Activated B cell treated with CpG ODN at 0.5 μM for 24 hours (primary cell): Measurements from ENCODE around the gene TALDO1. TPM values are rescaled to one million over a fixed set of nuclear protein-coding genes. Genes with fewer than 3 reads are reported as not detected.

ENCODE experiments used
- ATAC-seq: fragments of 200-7000 bp; cut with Tn5 transposase; one replicate; pipeline ENCODE4 v1.10.0; 2021; ENCODE audit warnings: low read depth, mild to moderate bottlenecking, moderate library complexity
- CTCF ChIA-PET: fragments of 350-600 bp; sonication (Branson Sonifier 250); formaldehyde crosslinking; loops from one replicate; lab custom pipeline; 2021; ENCODE audit warnings: antibody characterized with exemption; lab: Charles Lee
- POLR2A ChIA-PET: fragments of 350-600 bp; sonication (Branson Sonifier 250); formaldehyde crosslinking; loops from one replicate; lab custom pipeline; 2021; ENCODE audit warnings: antibody characterized with exemption; lab: Charles Lee
- DNase-seq: peaks from one replicate; pipeline ENCODE4 v3.0.0; 2022
- H3K27ac Mint-ChIP-seq: one replicate; pipeline ENCODE4 v1.8.0; 2020; ENCODE audit warnings: mixed read lengths
- H3K27me3 Mint-ChIP-seq: one replicate; pipeline ENCODE4 v1.8.0; 2021; ENCODE audit warnings: mixed read lengths
- H3K36me3 Mint-ChIP-seq: one replicate; pipeline ENCODE4 v1.8.0; 2021; ENCODE audit warnings: low read depth, mixed read lengths
- H3K4me1 Mint-ChIP-seq: one replicate; pipeline ENCODE4 v1.8.0; 2021; ENCODE audit warnings: mixed read lengths
- H3K4me3 Mint-ChIP-seq: one replicate; pipeline ENCODE4 v1.8.0; 2020; ENCODE audit warnings: mild to moderate bottlenecking, mixed read lengths
- H3K9me3 Mint-ChIP-seq: one replicate; pipeline ENCODE4 v1.8.0; 2020; ENCODE audit warnings: mixed read lengths
- intact Hi-C: fragments of 100-400 bp; cut with micrococcal nuclease; formaldehyde crosslinking; loops from one replicate; pipeline ENCODE4 v1.15.1; 2024
- total RNA-seq: library from RNA; stranded (reverse); gene quantifications from 2 replicates; pipeline ENCODE4 v1.2.3, GENCODE V29; 2022
- TF ChIP-seq, protein P1 (sequence below): fragments of 200-600 bp; IDR thresholded peaks from one replicate; pipeline ENCODE4 v1.8.0; 2022; ENCODE audit warnings: antibody characterized with exemption, mild to moderate bottlenecking

Gene TALDO1
- total RNA-seq, 1 donor from 2014 or later = 194 TPM

DNA sequence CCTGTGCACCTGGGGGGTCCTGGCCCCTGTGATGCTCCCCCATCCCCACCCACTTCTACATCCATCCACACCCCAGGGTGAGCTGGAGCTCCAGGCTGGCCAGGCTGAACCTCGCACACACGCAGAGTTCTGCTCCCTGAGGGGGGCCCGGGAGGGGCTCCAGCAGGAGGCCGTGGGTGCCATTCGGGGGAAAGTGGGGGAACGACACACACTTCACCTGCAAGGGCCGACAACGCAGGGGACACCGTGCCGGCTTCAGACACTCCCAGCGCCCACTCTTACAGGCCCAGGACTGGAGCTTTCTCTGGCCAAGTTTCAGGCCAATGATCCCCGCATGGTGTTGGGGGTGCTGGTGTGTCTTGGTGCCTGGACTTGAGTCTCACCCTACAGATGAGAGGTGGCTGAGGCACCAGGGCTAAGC is 20.0 kb upstream of the TALDO1 start:
- DNase-seq (no peak), ATAC-seq (no peak)
- intact Hi-C loops = loop anchor here (5.0 kb wide), 1 partner anchor 110 kb away; the partner anchor contains the start of gene IRF7
- Mint-ChIP-seq H3K9me3 (no peaks in the 10 kb centered on the region), H3K27ac (no peak overlapping the region), H3K27me3 (peaks cover 6% of the 10 kb centered on the region), H3K4me1 (peaks cover 11% of the 10 kb centered on the region), H3K36me3 (no peaks in the 10 kb centered on the region), H3K4me3 (no peak overlapping the region)
- CTCF ChIA-PET = interaction anchor here (1.2 to 8.8 kb wide), 5 partner anchors 20 to 76 kb away, joined by 3 to 70 read pairs (median 7); partner anchors contain the start of genes DEAF1, TALDO1 and TMEM80
- POLR2A ChIA-PET = interaction anchor here (0.9 to 2.0 kb wide), 2 partner anchors 21 to 32 kb away, joined by 3 to 5 read pairs; partner anchors contain the start of gene TMEM80
- TF ChIP-seq, protein P1, sequence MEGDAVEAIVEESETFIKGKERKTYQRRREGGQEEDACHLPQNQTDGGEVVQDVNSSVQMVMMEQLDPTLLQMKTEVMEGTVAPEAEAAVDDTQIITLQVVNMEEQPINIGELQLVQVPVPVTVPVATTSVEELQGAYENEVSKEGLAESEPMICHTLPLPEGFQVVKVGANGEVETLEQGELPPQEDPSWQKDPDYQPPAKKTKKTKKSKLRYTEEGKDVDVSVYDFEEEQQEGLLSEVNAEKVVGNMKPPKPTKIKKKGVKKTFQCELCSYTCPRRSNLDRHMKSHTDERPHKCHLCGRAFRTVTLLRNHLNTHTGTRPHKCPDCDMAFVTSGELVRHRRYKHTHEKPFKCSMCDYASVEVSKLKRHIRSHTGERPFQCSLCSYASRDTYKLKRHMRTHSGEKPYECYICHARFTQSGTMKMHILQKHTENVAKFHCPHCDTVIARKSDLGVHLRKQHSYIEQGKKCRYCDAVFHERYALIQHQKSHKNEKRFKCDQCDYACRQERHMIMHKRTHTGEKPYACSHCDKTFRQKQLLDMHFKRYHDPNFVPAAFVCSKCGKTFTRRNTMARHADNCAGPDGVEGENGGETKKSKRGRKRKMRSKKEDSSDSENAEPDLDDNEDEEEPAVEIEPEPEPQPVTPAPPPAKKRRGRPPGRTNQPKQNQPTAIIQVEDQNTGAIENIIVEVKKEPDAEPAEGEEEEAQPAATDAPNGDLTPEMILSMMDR = no peak

- ChIA-PET CTCF (interaction anchor here (0.8 to 8.8 kb wide), 6 partner anchors 20 to 77 kb away, joined by 3 to 70 read pairs (median 5); partner anchors contain the start of genes DEAF1, TALDO1 and TMEM80), POLR2A (interaction anchor here (2.0 kb wide), 1 partner anchor 32 kb away, joined by 5 read pairs; the partner anchor contains the start of gene TMEM80)
- intact Hi-C loops = loop anchor here (1.0 to 5.0 kb wide), 5 partner anchors 19 to 173 kb away; partner anchors contain the start of genes IRF7 and TALDO1
- H3K9me3 Mint-ChIP-seq = no peaks in the 10 kb centered on the region
- H3K36me3 Mint-ChIP-seq = no peaks in the 10 kb centered on the region
- ATAC-seq = peak; percentile 85
- H3K27ac Mint-ChIP-seq = no peak overlapping the region
- peaks cover 5% of the 10 kb centered on the region for H3K27me3 Mint-ChIP-seq
- peaks cover 8% of the 10 kb centered on the region for H3K4me1 Mint-ChIP-seq
- TF ChIP-seq, protein P1 = peak; percentile 91
- H3K4me3 Mint-ChIP-seq = no peak overlapping the region
- peak; percentile 79 for DNase-seq
These were observed 19.2 kb upstream of the TALDO1 start for GRCh38 chr11:727859-728748.

GRCh38 chr11:728901-729491 is 18.3 kb upstream of the TALDO1 start:
- TF ChIP-seq, protein P1 = no peak
- H3K27me3 Mint-ChIP-seq = peaks cover 4% of the 10 kb centered on the region
- no peaks in the 10 kb centered on the region for H3K9me3 Mint-ChIP-seq
- peaks cover 4% of the 10 kb centered on the region for H3K4me1 Mint-ChIP-seq
- CTCF ChIA-PET = interaction anchor here (0.8 to 8.8 kb wide), 3 partner anchors 19 to 74 kb away, joined by 3 to 70 read pairs (median 7); partner anchors contain the start of genes DEAF1, TALDO1 and TMEM80
- no peak overlapping the region for H3K27ac Mint-ChIP-seq
- DNase-seq (no peak), ATAC-seq (no peak)
- no peaks in the 10 kb centered on the region for H3K36me3 Mint-ChIP-seq
- intact Hi-C loops = loop anchor here (1.0 to 5.0 kb wide), 5 partner anchors 18 to 174 kb away; partner anchors contain the start of genes IRF7 and TALDO1
- POLR2A ChIA-PET = interaction anchor here (2.0 kb wide), 1 partner anchor 33 kb away, joined by 5 read pairs; the partner anchor contains the start of gene TMEM80
- H3K4me3 Mint-ChIP-seq = no peak overlapping the region

GRCh38 chr11:729492-730074 is 17.7 kb upstream of the TALDO1 start:
- intact Hi-C loops = loop anchor here (2.0 to 5.0 kb wide), 2 partner anchors 17 to 112 kb away; partner anchors contain the start of genes IRF7 and TALDO1

More at GRCh38 chr11:729492-730074, 17.7 kb upstream of the TALDO1 start:
- peaks cover 4% of the 10 kb centered on the region for H3K4me1 Mint-ChIP-seq
- peaks cover 4% of the 10 kb centered on the region for H3K27me3 Mint-ChIP-seq
- no peak for ATAC-seq
- TF ChIP-seq, protein P1 = no peak
- H3K27ac Mint-ChIP-seq = no peak overlapping the region
- CTCF ChIA-PET = no interaction called here
- H3K36me3 Mint-ChIP-seq = no peaks in the 10 kb centered on the region
- DNase-seq = no peak
- no peak overlapping the region for H3K4me3 Mint-ChIP-seq
- no peaks in the 10 kb centered on the region for H3K9me3 Mint-ChIP-seq
- POLR2A ChIA-PET = no interaction called here
